Eye (tissue), 1 donor: ENCODE results near the gene PODXL.
"Not testable (repeated sequence)": the region's sequence is repeated elsewhere in the genome, so short reads cannot be mapped to it uniquely, and the experiment has no call there.

Experiments
- DNase-seq: peaks from one replicate; pipeline ENCODE4 v3.0.0-alpha.2; 2015

Gene PODXL

GRCh38 chr7:131508754-131509486 is 47.5 kb downstream of the PODXL start:
- DNase-seq: no peak

GRCh38 chr7:131507592-131508331 is 48.7 kb downstream of the PODXL start:
- peak; percentile 90 for DNase-seq

DNA sequence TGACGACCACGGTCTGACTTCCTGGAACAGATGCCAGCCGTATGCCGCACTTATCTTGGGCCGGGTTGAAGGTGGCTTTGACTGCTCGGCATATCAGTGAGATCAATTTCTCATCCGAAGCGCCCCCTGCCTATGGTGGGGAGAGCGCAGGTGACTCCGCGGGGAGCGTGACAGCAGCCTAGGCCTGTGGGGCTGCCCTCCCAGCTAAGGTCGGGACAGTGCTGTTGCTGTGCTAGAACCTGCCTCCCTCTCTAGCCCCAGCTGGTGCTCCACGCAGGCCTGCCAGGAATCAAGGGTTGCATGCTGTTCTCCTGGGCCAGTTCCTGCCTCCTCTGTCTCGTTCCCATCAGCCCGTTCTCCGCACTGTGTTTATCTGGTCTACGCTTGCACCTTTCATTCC is 49.8 kb downstream of the PODXL start:
- no peak for DNase-seq

- DNase-seq: no peak
Observed at GRCh38 chr7:131505636-131506557, 50.5 kb downstream of the PODXL start.

- not testable (repeated sequence) for DNase-seq
Observed at GRCh38 chr7:131505037-131505620, 51.3 kb downstream of the PODXL start.

DNA sequence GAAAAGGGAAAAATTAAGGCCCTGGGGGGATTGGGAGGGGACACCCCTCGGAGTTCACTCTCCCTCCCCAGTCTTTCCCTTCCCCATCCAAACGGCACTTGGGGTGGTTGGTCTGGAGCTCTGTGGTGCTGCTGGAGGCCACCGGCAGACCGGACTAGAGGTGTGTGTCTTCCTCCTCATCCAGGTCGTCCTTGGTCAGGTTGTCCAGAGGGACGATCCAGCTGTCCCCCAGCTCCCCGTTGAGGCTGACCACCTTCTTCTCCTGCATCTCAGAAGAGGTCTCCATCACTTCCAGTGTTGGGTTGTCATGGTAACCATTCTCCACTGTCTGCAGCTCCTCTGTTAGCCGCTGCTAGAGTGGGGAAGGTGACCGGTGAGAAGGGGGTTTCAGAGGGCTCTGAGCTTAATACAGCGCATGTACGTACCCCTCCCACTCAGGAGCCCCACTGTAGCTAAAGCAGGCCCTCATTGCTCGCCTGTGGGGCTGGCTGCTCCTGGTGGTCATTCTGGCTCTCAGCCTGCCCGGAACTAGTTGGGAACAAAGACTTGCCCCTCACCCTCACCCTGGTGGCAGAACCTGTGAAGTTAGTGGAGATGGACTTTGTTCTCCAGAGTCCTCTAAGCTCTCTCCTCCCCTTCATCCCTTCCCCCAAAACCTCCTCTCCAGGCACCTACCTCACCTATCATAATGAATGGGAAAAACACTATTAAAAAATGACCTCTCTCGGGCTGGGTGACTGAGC is 52.1 kb downstream of the PODXL start:
- DNase-seq: no peak

- no peak for DNase-seq
Observed at GRCh38 chr7:131503639-131504038, 52.8 kb downstream of the PODXL start.

DNA sequence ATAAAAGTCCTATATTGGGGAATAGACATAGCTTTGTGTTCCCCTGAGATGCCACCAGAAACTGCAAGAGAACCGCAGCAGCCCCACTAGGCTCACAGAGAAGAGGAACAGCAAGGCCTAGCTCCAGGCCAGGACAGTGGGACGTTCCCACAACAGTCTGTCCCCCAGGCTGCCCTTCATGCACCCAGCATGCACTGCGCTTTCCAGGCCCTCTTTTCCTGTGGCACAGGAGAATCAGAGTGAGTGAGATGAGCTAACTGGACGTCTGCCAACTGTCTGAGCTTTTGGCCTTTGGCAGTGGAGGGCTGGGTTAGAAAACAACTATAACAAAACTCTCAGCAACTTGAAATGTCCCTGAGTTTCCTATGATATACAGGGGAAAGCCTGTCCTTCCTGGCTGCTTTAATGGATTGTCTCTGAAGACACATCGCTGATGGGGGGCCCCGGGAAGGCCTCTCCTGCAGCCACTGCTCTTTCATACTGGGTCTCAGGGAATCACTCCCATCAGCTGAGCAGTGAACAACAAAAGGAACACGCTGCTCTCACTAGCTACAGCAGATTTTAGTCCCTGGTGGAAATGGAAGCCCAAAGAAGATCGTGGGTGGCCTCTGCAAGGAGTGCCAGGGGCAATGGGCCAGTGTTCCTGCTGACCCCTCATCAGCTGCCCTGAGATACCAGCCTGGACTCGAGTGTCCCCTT is 53.5 kb downstream of the PODXL start:
- DNase-seq: peak; percentile 46

GRCh38 chr7:131501930-131502685 is 54.3 kb downstream of the PODXL start:
- DNase-seq: no peak

GRCh38 chr7:131501422-131501821 is 55.0 kb downstream of the PODXL start:
- no peak for DNase-seq

DNA sequence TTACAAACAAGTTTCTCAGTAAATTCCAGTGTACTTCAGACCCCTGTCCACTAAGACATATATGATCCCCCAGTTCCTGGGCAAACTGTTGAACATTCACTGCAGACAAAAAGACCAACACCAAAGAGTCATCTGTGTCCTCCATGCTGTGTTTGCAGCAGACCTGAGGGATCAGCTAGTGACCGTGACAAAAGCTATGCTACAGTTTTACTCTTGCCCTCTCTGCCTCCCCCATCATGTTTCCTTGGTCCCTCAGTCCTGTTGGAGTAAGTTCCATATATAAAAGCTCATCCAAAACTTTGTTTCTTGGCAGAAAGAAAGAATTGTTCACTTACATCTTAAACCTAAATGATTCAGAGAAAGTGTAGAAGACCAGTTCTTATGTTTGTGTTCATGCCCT is 56.1 kb downstream of the PODXL start:
- DNase-seq: no peak

DNA sequence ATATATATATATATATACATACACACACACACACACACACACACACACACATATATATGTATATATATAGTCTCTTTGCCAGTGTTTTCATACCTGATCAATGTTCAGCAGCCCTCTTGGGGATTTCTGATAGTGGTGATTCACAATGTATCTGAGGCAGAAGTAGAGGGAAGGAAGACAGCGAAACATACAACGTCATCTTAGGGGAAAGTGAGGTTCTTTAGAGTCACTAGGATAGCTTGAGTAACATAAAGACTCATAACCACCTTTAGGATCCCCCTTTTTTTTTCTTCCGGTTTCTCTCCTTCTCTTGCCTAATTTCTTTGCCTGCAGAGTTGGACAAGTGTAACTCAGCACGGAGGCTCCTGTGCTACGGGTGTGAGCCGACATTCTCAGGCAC is 56.6 kb downstream of the PODXL start:
- DNase-seq: no peak

GRCh38 chr7:131498237-131498885 is 58.1 kb downstream of the PODXL start:
- no peak for DNase-seq

DNA sequence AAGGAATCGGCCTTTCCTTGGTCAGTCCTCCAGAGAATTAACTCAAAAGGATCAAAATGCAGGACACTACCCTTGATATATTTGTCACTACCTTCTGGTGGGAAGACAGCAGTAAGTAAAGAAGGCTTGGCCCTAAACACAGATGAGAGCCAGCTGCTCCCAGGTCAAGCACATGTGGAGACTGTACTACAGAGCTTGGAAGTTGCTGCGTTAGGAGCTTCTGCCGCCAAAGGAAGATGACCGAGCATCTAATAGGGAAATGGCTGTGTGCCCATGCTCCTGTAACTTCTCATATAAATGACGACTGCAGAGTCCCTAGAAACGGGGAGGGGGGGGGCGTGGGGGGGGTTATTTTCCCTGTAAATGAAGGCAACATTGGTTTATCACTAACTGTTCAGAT is 59.0 kb downstream of the PODXL start:
- DNase-seq: no peak

GRCh38 chr7:131495669-131496498 is 60.5 kb downstream of the PODXL start:
- DNase-seq: no peak

DNA sequence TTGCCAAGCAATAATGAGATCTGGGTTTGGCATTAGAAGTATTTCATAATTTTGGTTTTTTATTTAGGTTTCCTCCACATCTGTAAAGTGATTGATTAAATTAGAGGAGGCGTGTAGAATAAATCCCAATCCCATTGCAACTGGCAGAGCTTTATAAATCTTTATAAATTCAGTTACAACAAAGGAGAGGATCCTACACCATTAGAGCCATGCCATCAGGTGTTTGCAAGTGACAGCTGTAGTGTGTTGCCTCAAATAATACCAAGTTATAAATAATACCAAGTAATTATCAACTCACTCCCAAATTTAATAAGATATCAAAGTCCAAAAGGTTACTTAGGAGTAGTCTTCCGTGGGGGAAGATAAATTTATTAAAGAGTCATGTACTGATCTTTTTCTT is 62.2 kb downstream of the PODXL start:
- DNase-seq: no peak

- DNase-seq: peak; percentile 38
Observed at GRCh38 chr7:131493581-131493980, 62.8 kb downstream of the PODXL start.

- DNase-seq: no peak
Observed at GRCh38 chr7:131493081-131493480, 63.3 kb downstream of the PODXL start.

- DNase-seq: no peak
Observed at GRCh38 chr7:131489881-131490280, 66.5 kb downstream of the PODXL start.
